ENCODE measurements around the gene DGCR2. TPM values are rescaled to one million over a fixed set of nuclear protein-coding genes. Genes with fewer than 3 reads are reported as not detected.

DGCR2 gene
- polyA plus RNA-seq, 1 donor from 2014 or later: 67.1 TPM

- H3K4me2 ChIP-seq (ENCODE audit: low read length): no peak overlapping the region
- H3K27me3 ChIP-seq (ENCODE audit: insufficient read depth, low read depth, low read length): no peaks in the 10 kb centered on the region
- H3K4me3 ChIP-seq (ENCODE audit: low read length): no peak overlapping the region
- H2AFZ ChIP-seq (ENCODE audit: low read depth, low read length): no peak overlapping the region
- no peaks in the 10 kb centered on the region for H3K36me3 ChIP-seq (ENCODE audit: insufficient read depth, low read length)
- H3F3A ChIP-seq (ENCODE audit: insufficient read depth, low read length, poor library complexity, severe bottlenecking): no peaks in the 10 kb centered on the region
- TF ChIP-seq TAF1 (IDR thresholded peaks at IDR 0.05; ENCODE audit: low read depth) (no peak), EP300 (conservative IDR thresholded peaks at IDR 0.05; ENCODE audit: poor library complexity, severe bottlenecking) (no peak), MXI1 (conservative IDR thresholded peaks at IDR 0.05; ENCODE audit: poor library complexity, severe bottlenecking) (no peak), REST (IDR thresholded peaks at IDR 0.05; ENCODE audit: borderline replicate concordance) (no peak), EZH2 (IDR thresholded peaks at IDR 0.05; ENCODE audit: borderline replicate concordance, insufficient read depth, low read length, poor library complexity, severe bottlenecking) (no peak), POLR2AphosphoS5 (IDR thresholded peaks at IDR 0.05) (no peak), CTCF (IDR thresholded peaks at IDR 0.05; ENCODE audit: poor library complexity, severe bottlenecking) (no peak)
- no peak overlapping the region for H3K27ac ChIP-seq (ENCODE audit: low read length)
- no peaks in the 10 kb centered on the region for H3K9me3 ChIP-seq (ENCODE audit: low read length)
- no peak overlapping the region for H3K9ac ChIP-seq (ENCODE audit: low read length)
- peaks cover 62% of the 10 kb centered on the region for H3K79me2 ChIP-seq (replicated peaks; ENCODE audit: insufficient read depth, low read length)
- no peaks in the 10 kb centered on the region for H4K20me1 ChIP-seq (ENCODE audit: insufficient read depth)
- no peaks in the 10 kb centered on the region for H3K9me2 ChIP-seq (ENCODE audit: insufficient read depth, low read length)
Measured at GRCh38 chr22:19108807-19109197, 13.4 kb downstream of the DGCR2 start.

GRCh38 chr22:19107730-19108074, 14.5 kb downstream of the DGCR2 start:
- Histone ChIP-seq H3K4me3 (ENCODE audit: low read length) (no peak overlapping the region), H3K27ac (ENCODE audit: low read length) (no peak overlapping the region), H4K20me1 (ENCODE audit: insufficient read depth) (no peaks in the 10 kb centered on the region), H3K79me2 (replicated peaks; ENCODE audit: insufficient read depth, low read length) (peaks cover 55% of the 10 kb centered on the region), H3F3A (ENCODE audit: insufficient read depth, low read length, poor library complexity, severe bottlenecking) (no peaks in the 10 kb centered on the region), H3K36me3 (ENCODE audit: insufficient read depth, low read length) (no peaks in the 10 kb centered on the region), H3K9ac (ENCODE audit: low read length) (no peak overlapping the region), H3K4me2 (ENCODE audit: low read length) (no peak overlapping the region), H3K9me3 (ENCODE audit: low read length) (no peaks in the 10 kb centered on the region), H3K9me2 (ENCODE audit: insufficient read depth, low read length) (no peaks in the 10 kb centered on the region), H3K27me3 (ENCODE audit: insufficient read depth, low read depth, low read length) (no peaks in the 10 kb centered on the region), H2AFZ (ENCODE audit: low read depth, low read length) (no peak overlapping the region)
- TF ChIP-seq CTCF (IDR thresholded peaks at IDR 0.05; ENCODE audit: poor library complexity, severe bottlenecking) (no peak), REST (IDR thresholded peaks at IDR 0.05; ENCODE audit: borderline replicate concordance) (no peak), SMC3 (conservative IDR thresholded peaks at IDR 0.05; ENCODE audit: poor library complexity) (no peak), TAF1 (IDR thresholded peaks at IDR 0.05; ENCODE audit: low read depth) (no peak), POLR2AphosphoS5 (IDR thresholded peaks at IDR 0.05) (no peak), EP300 (conservative IDR thresholded peaks at IDR 0.05; ENCODE audit: poor library complexity, severe bottlenecking) (no peak), MXI1 (conservative IDR thresholded peaks at IDR 0.05; ENCODE audit: poor library complexity, severe bottlenecking) (no peak), EZH2 (IDR thresholded peaks at IDR 0.05; ENCODE audit: borderline replicate concordance, insufficient read depth, low read length, poor library complexity, severe bottlenecking) (no peak), RAD21 (conservative IDR thresholded peaks at IDR 0.05) (no peak)
